HG03066 (cell line): Measurements from ENCODE around the gene GALNT7.

Source experiments
- ATAC-seq: cut with Tn5 transposase; IDR thresholded peaks from one replicate; pipeline ENCODE4 v1.9.1; 2021; ENCODE audit warnings: low read depth; ENCODE audit not compliant: unreplicated experiment

Gene GALNT7

DNA sequence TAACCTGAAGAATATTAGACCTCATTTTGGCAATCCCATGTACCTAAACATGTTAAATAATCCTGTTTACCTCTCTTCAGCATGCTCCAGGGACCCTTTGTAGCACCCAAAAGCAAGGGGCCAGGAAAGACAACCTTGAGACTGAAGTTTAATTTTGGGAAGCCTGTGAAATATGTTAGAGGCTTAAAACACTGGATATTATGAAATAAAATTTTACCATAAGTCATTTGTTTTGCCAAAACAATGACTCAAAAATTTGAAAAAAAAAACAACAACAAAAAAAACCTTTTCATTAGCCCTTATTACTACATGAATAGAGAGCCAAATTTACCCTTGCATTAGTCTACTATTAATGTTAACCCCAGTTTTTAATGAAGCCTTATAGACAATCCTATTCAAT lies 115.9 kb downstream of the GALNT7 start:
- no peak for ATAC-seq

DNA sequence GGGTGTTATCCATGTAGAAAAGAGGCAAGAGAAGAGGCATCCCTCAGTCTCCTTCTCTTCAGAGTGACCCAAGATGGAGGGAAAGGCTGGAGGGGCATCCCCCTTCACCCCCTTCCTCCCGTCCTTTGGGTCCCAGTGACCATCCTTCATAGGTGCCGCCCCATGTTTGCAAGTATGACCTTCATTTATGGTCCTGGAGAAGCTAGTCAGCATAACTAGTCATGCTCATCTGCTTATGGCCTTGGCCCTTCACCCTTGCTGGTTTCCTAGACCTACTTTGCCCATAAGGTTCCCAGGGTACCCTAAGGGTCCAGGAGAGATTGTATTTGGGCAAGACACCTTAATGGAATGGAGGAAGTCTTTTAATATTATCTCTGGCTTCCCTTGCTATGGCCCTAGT lies 118.9 kb downstream of the GALNT7 start:
- ATAC-seq: no peak

GRCh38 chr4:173288296-173288695 lies 119.7 kb downstream of the GALNT7 start:
- ATAC-seq: no peak

DNA sequence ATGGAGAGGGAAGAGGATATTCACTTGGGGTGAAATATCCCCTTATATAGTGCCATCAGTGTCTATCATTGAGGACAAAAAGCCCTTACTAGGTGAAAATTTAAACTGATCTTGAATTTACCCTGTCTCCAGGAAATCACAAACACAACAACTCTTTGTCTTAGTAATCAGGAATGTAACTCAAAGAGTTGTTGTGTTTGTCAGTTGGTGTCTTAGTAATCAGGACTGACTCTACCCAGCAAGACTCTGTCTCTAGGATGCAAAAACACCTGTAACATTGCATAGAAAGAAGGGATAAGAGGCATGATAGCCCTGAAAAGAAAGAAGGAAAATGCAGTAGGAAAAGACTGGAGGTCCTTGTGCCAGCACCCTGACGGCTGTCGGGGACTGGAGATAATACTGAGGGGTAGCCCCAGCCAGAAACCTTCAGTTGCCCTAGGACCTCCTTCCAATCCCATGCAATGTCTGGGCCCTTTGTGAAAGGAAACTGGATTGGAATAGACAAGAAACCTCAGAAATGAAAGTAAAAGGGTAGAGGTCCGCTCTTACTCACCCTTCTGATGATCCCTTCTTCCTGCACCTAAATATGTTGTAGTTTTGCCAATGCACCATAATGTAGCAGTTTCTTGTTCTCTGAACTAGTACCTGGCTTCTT lies 120.2 kb downstream of the GALNT7 start:
- no peak for ATAC-seq

GRCh38 chr4:173289353-173289727 lies 120.7 kb downstream of the GALNT7 start:
- no peak for ATAC-seq

DNA sequence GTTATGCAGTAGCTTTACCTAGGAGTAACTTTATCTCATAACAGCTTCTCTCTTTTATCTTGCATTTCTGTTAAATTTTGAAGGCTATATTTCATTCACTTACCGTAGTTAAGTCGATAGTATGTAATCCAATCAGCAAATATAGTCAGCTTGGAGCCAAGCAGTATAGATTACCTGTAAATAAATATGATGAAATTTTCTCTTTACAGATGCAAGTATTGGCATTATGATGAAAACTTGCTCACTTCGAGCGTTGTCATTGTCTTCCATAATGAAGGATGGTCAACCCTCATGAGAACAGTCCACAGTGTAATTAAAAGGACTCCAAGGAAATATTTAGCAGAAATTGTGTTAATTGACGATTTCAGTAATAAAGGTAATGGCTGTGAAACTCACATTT lies 123.3 kb downstream of the GALNT7 start:
- ATAC-seq: no peak

DNA sequence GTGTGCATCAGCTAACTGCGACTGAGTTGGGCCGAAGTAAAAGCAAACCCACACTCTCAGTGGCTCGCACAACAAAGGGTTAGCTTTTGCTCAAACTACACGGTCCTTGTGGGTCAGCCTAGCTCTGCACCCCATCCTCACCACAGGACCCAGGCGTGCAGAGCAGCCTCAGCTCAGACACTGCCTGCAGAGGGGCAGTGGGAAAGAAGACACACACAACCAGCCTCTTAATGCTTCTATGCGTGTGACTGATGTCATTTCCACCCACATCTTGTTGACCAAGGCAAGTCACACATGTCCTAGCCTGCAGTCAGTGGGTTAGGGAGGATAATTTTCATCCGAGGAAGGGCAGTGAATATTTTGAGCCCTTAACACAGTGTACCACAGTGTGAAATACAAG lies 125.1 kb downstream of the GALNT7 start:
- no peak for ATAC-seq

DNA sequence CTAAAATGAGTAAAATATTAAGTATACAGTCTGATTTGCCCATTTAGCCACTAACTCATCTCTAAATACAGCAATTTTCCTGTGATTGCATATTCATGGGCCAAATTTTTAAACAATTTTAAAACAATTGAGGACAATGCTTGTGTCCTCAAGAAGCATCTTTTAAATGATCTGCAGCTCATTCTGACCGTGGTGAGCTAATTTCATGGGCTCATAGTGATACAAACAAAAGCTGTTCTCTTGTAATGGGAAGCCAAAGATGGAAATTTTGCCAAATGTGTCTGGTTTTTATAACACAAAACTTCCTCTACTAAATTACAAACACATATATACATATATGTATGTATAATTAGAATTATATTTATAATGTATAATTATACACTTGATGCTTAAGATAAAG lies 125.8 kb downstream of the GALNT7 start:
- ATAC-seq: no peak

GRCh38 chr4:173301518-173302201 lies 133.0 kb downstream of the GALNT7 start:
- ATAC-seq: no peak

- no peak for ATAC-seq
Observed at GRCh38 chr4:173307778-173308177, 139.2 kb downstream of the GALNT7 start.

- ATAC-seq: no peak
Observed at GRCh38 chr4:173311368-173311767, 142.8 kb downstream of the GALNT7 start.

- ATAC-seq: no peak
Observed at GRCh38 chr4:173314715-173315114, 146.1 kb downstream of the GALNT7 start.

- no peak for ATAC-seq
Observed at GRCh38 chr4:173316060-173316459, 147.4 kb downstream of the GALNT7 start.

- ATAC-seq: no peak
Observed at GRCh38 chr4:173317004-173317403, 148.4 kb downstream of the GALNT7 start.

GRCh38 chr4:173318240-173318639 lies 149.6 kb downstream of the GALNT7 start:
- no peak for ATAC-seq

DNA sequence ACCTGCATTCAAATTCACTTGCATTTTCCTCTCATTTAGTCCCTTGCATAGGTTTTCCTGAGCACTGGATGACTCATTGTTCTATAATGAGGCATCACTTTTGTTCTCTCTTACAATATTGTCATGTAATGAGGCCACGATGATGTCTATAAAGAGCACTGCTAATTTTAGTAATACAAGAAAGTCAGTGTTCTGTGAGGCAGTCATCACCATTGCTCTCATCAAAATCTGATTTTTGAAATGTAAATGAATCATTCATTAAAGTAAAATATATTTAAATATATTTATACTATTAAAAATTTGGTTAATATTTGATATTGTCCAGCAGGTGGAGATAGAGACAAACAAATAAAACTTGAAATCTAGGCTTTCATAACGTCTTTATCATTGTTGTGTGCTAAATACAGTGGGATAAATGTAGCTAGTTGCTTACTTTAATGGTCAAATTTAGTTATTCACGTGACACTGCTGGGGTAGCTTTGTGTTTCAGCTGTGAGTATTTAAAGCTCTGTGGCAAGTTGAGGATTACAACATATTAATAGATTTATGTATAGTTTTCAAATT lies 150.1 kb downstream of the GALNT7 start:
- no peak for ATAC-seq

DNA sequence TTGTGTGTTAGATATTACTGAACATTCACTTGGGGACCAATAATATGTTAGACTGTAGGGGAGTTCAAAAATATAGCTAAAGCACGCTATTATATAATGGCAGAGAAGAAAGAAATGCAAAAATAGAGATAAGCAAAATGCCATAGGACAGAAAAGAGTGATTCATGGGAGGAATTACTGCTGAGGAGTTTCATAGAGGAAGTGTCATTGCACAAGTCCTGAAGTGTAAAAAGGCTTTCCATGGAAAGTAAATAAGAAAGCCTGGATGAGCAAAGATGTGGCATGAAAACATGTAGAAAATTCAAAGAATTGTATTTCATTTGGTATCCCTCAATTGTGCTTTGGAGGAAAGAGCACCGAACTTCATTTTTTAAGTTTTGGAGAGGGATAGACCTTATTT lies 151.1 kb downstream of the GALNT7 start:
- no peak for ATAC-seq

- no peak for ATAC-seq
Observed at GRCh38 chr4:173325007-173325736, 156.6 kb downstream of the GALNT7 start.

DNA sequence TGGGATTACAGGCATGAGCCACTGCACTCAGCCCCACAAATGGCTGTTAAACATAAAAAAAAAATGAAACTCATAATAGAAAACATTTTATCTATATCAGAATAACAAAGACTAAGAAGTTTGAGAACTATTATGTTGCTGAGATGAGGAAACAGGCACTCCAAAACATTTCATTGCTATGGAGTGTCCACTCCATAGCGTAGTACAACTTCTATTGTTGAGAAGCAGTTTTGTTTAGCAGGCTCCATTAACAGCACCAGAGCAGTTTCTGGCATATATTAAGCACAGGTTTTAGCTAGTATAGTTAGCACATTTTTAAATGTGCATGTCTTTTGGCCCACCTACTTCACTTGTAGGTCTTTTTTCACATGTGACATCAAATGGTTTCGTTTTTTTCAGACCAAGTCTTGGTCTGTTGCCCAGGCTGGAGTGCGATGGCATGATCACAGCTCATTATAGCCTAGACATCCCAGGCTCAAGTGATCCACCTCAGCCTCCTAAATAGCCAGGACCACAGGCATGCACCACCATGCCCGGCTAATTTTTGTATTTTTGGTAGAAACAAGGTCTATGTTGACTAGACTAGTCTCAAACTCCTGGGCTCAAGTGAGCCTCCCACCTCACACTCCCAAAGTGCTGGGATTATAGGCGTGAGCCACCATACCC lies 159.8 kb downstream of the GALNT7 start:
- ATAC-seq: no peak

DNA sequence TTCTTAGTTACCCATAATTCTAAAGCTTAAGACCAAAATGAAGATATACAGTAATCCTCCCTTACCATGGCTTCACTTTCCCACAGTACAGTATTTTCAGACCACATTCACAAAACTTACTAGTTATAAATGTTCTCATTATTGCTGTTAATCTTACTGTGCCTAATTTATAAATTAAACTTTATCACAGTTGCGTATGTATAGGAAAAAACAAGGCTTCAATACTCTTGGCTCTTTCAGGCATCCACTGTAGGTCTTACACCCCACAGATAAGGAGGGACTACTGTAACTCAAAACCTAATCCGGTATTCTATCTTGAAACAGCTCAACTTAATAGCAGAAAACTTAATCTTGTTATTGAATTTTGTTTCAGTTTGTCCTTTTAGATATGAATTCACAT lies 162.0 kb downstream of the GALNT7 start:
- ATAC-seq: no peak

- no peak for ATAC-seq
Observed at GRCh38 chr4:173332021-173332487, 163.4 kb downstream of the GALNT7 start.
